Measurements from ENCODE around the gene THBS1. TPM values are rescaled to one million over a fixed set of nuclear protein-coding genes. Genes with fewer than 3 reads are reported as not detected.

The THBS1 gene
- total and polyA plus RNA-seq, 4 donors: 35.3 to 544 (median 325) TPM

DNA sequence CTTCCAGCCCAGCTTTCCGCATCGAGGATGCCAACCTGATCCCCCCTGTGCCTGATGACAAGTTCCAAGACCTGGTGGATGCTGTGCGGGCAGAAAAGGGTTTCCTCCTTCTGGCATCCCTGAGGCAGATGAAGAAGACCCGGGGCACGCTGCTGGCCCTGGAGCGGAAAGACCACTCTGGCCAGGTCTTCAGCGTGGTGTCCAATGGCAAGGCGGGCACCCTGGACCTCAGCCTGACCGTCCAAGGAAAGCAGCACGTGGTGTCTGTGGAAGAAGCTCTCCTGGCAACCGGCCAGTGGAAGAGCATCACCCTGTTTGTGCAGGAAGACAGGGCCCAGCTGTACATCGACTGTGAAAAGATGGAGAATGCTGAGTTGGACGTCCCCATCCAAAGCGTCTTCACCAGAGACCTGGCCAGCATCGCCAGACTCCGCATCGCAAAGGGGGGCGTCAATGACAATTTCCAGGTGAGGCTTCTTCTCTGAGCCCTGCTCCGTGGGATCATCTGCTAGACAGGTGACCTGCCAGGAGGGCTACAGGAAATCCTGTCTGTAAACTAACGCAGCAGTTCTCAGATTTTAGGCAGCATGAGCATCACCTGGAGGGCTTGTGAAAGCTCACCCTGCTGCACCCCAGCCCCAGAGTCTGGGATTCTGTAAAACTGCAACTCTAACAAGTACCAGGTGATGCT lies 1.6 kb downstream of the THBS1 start:
- DNase-seq (peak; percentile 67 to 69 (median 69)), ATAC-seq (ENCODE audit: insufficient read depth, low FRiP score) (no peak)
- peak overlapping the region; percentile 51 for H3K4me3 ChIP-seq
- H3K9me3 ChIP-seq (ENCODE audit: control insufficient read depth in 4 of 4, insufficient read depth in 3 of 4, low read length in 3 of 4): no peaks in the 10 kb centered on the region
- WGBS, 2 donors: 66 to 81% methylated on average over 20 of the region's 20 CpGs
- H3K27me3 ChIP-seq (ENCODE audit: control insufficient read depth in 3 of 3, insufficient read depth in 3 of 3, low read length in 2 of 3): no peaks in the 10 kb centered on the region
- peak overlapping the region; percentile 16 to 43 for H3K9ac ChIP-seq (ENCODE audit: insufficient read depth in 1 of 2, low read length in 2 of 2)
- H3K27ac ChIP-seq (ENCODE audit: low read depth in 1 of 2, low read length in 1 of 2): peak overlapping the region in 1 of 2 donors; percentile 94
- peaks cover 0 to 67% (median 42%) of the 10 kb centered on the region in 5 donors for H3K4me1 ChIP-seq (ENCODE audit: control insufficient read depth in 5 of 5, insufficient read depth in 5 of 5, low read length in 5 of 5)
- TF ChIP-seq, protein P1, sequence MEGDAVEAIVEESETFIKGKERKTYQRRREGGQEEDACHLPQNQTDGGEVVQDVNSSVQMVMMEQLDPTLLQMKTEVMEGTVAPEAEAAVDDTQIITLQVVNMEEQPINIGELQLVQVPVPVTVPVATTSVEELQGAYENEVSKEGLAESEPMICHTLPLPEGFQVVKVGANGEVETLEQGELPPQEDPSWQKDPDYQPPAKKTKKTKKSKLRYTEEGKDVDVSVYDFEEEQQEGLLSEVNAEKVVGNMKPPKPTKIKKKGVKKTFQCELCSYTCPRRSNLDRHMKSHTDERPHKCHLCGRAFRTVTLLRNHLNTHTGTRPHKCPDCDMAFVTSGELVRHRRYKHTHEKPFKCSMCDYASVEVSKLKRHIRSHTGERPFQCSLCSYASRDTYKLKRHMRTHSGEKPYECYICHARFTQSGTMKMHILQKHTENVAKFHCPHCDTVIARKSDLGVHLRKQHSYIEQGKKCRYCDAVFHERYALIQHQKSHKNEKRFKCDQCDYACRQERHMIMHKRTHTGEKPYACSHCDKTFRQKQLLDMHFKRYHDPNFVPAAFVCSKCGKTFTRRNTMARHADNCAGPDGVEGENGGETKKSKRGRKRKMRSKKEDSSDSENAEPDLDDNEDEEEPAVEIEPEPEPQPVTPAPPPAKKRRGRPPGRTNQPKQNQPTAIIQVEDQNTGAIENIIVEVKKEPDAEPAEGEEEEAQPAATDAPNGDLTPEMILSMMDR (IDR thresholded peaks at IDR 0.05; ENCODE audit: control extremely low read depth, extremely low read depth): no peak
- H3K36me3 ChIP-seq (ENCODE audit: control insufficient read depth in 4 of 4, insufficient read depth in 4 of 4, low read length in 4 of 4): peaks cover 17 to 57% (median 32%) of the 10 kb centered on the region in 4 donors

DNA sequence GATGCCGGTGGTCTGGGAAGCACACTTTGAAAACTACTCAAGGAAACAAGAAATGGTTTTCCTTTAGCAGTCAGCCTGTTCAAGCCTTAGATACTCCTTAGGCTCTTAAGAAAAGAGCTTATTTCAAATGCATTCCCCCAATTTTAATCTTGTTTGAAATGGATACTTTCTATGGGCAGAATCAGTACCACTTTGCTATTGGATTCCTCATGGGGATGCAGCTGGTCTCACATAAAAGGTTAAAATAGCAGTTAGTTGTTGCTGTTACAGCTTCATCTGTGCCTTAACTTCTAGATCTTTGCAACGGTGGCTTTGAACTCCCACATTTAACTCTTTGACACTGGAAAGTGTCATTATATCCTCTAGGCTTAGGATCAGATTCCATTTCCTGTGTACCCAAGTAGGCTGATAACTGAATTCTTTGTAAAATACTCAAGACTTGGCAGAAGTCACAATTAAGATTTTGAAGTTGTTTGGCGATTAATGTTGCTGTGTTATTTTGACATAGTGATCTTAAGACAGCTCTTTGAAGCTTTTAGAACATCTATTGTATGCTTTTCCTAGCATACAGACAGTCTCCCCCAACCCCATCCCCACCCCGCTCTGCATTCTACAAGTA lies 2.2 kb downstream of the THBS1 start:
- Histone ChIP-seq H3K4me3 (peak overlapping the region; percentile 51), H3K9me3 (ENCODE audit: control insufficient read depth in 4 of 4, insufficient read depth in 3 of 4, low read length in 3 of 4) (no peaks in the 10 kb centered on the region), H3K27me3 (ENCODE audit: control insufficient read depth in 3 of 3, insufficient read depth in 3 of 3, low read length in 2 of 3) (no peaks in the 10 kb centered on the region), H3K9ac (ENCODE audit: insufficient read depth in 1 of 2, low read length in 2 of 2) (peak overlapping the region; percentile 16 to 43), H3K4me1 (ENCODE audit: control insufficient read depth in 5 of 5, insufficient read depth in 5 of 5, low read length in 5 of 5) (peaks cover 0 to 67% (median 42%) of the 10 kb centered on the region in 5 donors), H3K27ac (ENCODE audit: low read depth in 1 of 2, low read length in 1 of 2) (no peak overlapping the region), H3K36me3 (ENCODE audit: control insufficient read depth in 4 of 4, insufficient read depth in 4 of 4, low read length in 4 of 4) (peaks cover 21 to 63% (median 37%) of the 10 kb centered on the region in 4 donors)
- WGBS, 2 donors: 64 to 81% methylated on average over 4 of the region's 4 CpGs
- TF ChIP-seq, protein P1 (IDR thresholded peaks at IDR 0.05; ENCODE audit: control extremely low read depth, extremely low read depth): no peak
- peak in 2 of 3 donors; percentile 71 to 76 for DNase-seq
- ATAC-seq (ENCODE audit: insufficient read depth, low FRiP score): no peak

DNA sequence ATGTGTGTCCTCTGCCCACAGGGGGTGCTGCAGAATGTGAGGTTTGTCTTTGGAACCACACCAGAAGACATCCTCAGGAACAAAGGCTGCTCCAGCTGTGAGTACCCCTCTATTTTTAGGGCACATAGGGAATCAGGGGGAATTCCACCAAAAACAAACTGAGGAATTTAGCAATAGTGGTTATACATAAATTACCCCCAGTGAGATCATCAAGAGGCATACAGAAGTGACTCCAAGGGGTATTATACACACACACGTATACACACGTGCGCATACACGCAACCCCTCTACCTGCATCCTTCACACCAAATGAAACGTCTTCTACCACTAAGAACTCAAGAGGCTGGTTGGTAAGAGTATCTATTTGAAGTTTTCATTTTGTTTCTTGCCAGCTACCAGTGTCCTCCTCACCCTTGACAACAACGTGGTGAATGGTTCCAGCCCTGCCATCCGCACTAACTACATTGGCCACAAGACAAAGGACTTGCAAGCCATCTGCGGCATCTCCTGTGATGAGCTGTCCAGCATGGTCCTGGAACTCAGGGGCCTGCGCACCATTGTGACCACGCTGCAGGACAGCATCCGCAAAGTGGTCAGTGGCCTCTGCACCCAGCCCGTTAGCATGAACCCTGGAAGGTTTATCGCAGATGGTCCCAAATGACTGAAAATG lies 2.9 kb downstream of the THBS1 start:
- DNase-seq: peak in 1 of 3 donors; percentile 69
- 86 to 90% methylated on average over 13 of the region's 13 CpGs for WGBS, 2 donors
- H3K27me3 ChIP-seq (ENCODE audit: control insufficient read depth in 3 of 3, insufficient read depth in 3 of 3, low read length in 2 of 3): no peaks in the 10 kb centered on the region
- no peak for ATAC-seq (ENCODE audit: insufficient read depth, low FRiP score)
- H3K9ac ChIP-seq (ENCODE audit: insufficient read depth in 1 of 2, low read length in 2 of 2): peak overlapping the region in 1 of 2 donors; percentile 51
- H3K9me3 ChIP-seq (ENCODE audit: control insufficient read depth in 4 of 4, insufficient read depth in 3 of 4, low read length in 3 of 4): no peaks in the 10 kb centered on the region
- H3K4me1 ChIP-seq (ENCODE audit: control insufficient read depth in 5 of 5, insufficient read depth in 5 of 5, low read length in 5 of 5): peaks cover 0 to 60% (median 38%) of the 10 kb centered on the region in 5 donors
- H3K36me3 ChIP-seq (ENCODE audit: control insufficient read depth in 4 of 4, insufficient read depth in 4 of 4, low read length in 4 of 4): peaks cover 23 to 69% (median 43%) of the 10 kb centered on the region in 4 donors
- no peak overlapping the region for H3K27ac ChIP-seq (ENCODE audit: low read depth in 1 of 2, low read length in 1 of 2)
- no peak overlapping the region for H3K4me3 ChIP-seq
- TF ChIP-seq, protein P1 (IDR thresholded peaks at IDR 0.05; ENCODE audit: control extremely low read depth, extremely low read depth): no peak

Data from lung (tissue), 12 donors.